Measurements from ENCODE around the gene TBC1D9B.

Gene TBC1D9B

GRCh38 chr5:179908528-179908927 lies 831 bp upstream of the TBC1D9B start:
- DNase-seq (ENCODE audit: low read depth in 4 of 4, low spot score in 1 of 4) = no peak

- DNase-seq (ENCODE audit: low read depth in 4 of 4, low spot score in 1 of 4) = peak in 1 of 4 experiments; percentile 17
Measured at GRCh38 chr5:179906795-179907555, 722 bp downstream of the TBC1D9B start.

DNA sequence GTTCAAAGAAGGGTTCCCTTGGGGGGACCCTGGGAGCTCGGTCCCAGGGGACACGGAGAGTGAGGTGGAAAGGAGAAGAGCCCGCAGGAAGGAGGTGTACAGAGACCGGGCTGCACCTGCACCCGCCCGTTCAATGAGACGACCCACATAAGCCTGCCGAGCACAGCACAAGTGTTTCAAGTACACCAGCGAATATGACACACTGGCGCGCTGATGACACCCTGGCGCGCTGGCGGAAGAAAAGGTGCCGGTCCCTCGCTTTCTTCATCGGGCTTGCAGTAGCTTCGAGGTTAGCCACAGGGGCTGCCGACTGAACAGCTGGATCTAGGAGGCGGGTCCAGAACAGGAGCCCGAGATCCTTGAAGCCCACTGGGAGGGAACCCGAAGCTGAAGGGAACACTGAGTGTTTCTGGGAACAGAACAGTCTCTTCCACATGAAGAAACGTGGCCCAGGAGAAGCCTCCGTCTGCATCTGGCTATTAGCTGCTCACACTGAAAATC lies 1.4 kb downstream of the TBC1D9B start:
- DNase-seq (ENCODE audit: low read depth in 4 of 4, low spot score in 1 of 4) = no peak

GRCh38 chr5:179905161-179905560 lies 2.5 kb downstream of the TBC1D9B start:
- no peak for DNase-seq (ENCODE audit: low read depth in 4 of 4, low spot score in 1 of 4)

- no peak for DNase-seq (ENCODE audit: low read depth in 4 of 4, low spot score in 1 of 4)
Measured at GRCh38 chr5:179904463-179905160, 3.1 kb downstream of the TBC1D9B start.

DNA sequence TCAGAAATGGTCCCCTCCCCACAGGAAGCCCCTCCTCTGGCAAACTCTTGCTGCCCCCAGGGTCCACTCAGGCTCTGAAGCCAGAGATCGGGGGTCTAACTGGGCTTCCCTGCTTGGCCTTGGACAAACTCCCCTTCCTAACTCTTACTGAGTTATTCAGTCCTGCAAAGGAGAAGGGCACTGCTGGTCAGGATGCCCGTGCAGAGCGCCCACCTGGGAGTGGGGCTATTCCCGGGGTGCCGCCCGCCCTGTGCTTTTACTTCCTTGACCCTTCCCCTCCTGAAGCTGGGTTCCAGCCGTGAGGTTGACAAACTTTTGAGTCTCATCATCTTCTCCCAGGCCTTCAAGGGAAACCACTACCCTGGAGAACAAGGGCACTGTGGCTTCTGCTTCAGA lies 4.9 kb downstream of the TBC1D9B start:
- no peak for DNase-seq (ENCODE audit: low read depth in 4 of 4, low spot score in 1 of 4)

DNA sequence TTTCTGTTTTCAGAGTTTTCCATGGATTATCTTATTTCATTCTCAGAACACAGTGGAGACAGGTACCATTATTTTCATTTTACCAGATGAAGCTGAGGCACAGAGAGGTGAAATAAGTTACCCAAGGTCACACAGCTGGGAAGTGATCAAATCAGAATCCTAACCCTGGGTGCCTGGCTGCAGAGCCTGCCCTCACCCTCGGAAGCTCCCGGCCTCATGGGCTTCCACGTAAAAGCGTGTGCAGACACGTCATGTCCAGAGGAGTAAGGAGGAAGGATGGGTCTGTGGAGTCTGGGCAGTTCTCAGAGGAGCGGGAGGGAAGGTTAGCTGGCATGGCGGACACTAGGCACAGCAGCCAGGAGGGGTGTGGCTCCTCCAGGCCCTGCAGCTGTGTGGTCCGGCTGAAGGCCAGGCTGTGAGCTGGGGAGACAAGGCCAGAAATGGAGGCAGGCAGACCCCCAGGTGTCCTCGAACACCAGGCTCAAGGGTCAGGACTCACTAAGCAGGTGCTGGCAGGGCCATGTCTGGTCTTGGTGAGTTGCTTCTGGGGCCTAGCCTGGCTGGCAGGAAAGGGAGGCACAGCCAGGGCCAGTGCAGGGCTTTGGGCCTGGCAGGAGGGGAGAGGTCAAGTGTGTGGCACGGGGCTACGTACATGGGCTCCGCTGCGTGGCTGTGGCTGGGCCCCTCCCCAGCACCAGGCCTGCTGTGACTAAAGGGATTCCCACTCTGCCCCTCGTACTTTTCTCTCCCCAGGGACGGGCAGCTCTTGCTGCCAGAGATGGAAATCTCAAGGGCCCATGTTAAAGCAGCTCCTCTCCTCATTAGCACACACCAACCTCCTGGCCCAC lies 5.6 kb downstream of the TBC1D9B start:
- no peak for DNase-seq (ENCODE audit: low read depth in 4 of 4, low spot score in 1 of 4)

DNA sequence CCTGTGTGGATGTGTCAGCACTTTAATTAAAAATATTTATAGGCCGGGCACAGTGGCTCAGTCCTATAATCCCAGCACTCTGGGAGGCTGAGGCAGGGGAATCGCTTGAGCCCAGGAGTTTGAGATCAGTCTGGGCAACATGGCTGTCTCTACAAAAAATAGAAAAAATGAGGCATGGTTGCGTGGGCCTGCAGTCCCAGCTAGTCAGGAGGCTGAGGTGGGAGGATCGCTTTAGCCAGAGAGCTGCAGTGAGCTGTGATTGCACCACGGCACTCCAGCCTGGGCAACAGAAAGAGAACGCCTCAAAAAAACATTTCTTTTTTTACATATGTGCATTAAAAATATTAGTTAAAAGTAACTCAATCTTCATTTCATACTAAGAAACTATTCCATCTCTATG lies 6.2 kb downstream of the TBC1D9B start:
- no peak for DNase-seq (ENCODE audit: low read depth in 4 of 4, low spot score in 1 of 4)

DNA sequence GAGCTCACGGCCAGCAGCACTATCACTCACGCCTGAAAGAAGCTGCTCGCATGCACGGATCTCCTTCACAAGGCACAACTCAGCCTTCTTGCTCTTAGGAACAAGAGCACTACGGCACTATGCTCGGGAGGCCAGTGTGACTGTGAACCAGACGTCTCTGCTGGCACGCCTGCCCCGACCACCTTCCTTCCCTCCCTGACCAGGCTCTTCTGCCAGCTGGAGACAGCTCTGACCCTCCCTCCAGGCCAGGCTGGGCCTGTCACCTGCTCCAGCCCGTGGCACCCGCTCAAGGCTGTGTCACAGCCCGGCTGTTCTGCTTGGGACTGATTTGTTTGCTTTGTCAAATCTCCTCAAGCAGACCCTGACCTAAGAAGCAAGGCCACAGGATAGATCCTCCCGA lies 7.0 kb downstream of the TBC1D9B start:
- DNase-seq (ENCODE audit: low read depth in 4 of 4, low spot score in 1 of 4) = no peak

DNA sequence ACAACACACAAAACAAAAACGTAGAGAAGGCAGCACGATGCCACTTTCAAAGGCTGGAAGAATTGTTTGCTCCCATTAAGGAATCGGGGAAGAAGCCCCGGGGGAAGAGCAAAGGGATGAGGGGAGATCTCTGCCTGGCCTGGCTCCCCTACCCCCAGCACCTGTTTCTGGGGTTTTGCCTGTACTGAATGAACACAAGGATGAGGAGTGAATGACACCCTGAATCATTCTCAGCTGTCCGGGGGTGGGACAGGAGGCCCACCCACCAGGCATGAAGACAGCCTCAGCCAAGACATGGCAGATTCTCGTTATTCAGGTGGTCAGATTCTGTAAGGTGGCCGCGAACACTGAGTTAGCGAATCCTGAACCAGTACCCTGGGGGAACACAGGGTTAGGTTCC lies 7.5 kb downstream of the TBC1D9B start:
- DNase-seq (ENCODE audit: low read depth in 4 of 4, low spot score in 1 of 4) = no peak

DNA sequence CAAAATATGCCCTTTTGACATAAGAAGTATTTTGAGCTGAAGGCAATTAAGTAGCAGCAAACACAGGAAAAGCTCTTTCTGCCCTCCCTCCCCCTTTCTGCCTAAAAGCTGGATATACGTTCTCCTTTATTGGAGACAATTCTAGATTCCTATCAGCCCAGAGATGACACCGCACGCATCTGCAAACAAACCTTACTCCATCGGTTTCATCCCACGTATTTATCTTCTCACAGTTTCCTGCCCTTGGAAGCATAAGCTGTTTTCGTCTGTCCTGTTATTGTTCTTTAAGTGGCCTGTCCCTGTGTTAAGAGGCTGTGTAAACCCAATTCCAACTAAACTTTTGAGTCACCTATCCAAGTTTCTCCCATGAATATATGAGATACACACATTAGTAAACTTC lies 11.8 kb downstream of the TBC1D9B start:
- no peak for DNase-seq (ENCODE audit: low read depth in 4 of 4, low spot score in 1 of 4)

DNA sequence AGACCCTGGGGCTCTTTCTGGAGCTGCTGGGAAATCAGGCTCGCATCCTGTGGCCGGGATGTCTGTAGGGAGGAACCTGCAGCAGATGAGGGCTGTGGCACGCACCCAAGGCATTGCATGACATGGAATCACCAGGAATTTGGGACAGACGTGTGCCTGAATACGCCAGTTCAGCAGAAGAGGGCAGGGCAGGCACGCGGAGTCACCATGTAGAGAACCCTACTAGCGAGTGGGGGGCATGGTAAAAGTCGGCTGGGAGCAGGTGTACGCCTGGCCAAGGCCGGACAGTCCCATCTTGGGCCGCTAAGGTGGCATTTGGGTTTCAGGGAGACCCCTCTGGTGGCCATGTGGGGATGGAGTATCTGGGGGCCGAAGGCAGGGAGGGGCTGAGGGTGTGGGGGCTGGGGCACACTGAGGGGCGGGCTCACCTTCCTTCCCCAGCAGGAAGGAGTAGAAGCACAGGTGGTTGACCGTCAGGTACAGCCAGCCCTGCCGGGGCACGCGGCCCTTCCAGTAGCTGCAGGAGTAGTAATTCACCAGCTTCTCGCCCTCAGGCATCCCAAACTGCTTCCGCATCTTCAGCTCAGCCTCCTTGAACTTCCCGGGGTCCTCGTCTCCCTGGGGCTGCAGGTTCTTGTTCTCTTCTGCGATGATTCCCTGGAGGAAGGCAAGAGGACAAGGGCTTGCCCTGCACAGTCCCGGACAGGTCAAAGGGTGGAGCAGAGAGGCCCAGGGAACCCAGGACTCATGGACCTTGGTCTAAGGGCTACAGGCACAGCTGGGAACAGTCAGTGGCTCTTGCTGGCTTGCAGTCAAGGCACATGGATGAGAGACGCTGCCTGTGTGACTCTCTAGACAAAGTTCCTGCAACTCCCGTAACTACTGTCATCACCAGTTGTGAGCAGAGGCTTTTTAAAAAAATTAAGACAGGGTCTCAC lies 13.5 kb downstream of the TBC1D9B start:
- no peak for DNase-seq (ENCODE audit: low read depth in 4 of 4, low spot score in 1 of 4)

- no peak for DNase-seq (ENCODE audit: low read depth in 4 of 4, low spot score in 1 of 4)
Measured at GRCh38 chr5:179893076-179893957, 14.4 kb downstream of the TBC1D9B start.

DNA sequence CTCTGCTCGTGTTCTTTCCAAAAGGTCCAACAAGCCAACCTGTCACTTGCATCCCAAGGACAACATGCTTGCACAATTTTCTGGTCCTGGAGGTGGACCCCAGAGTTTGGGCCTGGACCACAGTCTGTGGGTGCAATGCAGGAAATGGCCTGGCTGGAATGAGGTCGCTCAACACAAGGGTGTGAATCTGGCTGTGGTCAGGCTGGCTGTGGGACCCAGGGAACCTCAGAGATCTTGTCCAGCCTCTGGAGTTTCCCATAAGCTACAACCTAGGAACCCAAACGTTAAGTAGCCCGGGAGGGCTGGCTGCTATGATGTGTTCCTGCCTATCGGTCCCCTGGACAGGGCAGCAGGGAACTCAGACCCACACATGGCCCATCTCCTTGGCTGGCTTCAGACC lies 15.4 kb downstream of the TBC1D9B start:
- DNase-seq (ENCODE audit: low read depth in 4 of 4, low spot score in 1 of 4) = no peak

DNA sequence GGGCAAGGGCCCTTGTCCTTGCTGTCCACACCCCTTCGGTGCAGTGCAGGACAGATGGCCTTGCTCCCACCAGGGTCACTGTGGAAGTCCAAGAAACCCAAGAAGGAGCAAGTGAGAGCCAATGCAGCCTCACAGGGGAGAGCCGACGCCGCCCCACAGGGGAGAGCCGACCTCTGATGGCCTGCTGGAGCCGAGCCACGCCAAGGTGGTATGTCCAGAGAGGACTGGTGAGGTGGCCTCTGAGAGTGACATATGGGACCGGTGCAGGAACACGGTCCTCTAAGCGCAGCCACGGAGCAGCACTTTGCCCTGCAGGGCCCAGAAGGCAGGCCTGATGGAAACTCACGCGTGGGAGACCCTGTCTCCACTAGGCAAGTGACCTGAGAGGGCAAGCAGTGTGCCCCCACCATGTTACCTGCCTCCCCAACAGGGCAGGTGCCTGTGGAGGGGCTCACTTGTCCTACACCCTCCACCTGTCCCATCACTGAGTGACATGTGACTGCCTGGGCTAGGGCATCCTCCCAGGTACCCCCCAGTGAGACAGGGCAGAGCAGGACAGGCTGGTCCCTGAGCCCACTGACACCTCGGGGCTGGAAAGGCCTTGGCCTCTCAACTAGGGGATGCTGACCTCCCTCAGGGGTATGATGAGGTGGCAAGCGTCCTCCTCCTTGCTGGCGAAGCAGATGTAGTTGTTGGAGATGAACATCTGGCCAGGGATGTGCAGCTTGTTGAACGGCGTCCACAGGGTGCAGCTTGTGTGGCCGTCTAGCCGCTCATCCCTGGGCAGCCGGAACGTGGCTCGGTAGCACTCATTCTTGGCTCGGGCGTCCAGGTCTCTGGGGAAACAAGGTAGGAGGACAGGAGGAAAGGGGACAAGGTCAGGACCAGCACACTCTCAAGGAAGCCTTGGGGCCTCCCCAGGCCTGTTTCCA lies 16.7 kb downstream of the TBC1D9B start:
- no peak for DNase-seq (ENCODE audit: low read depth in 4 of 4, low spot score in 1 of 4)

DNA sequence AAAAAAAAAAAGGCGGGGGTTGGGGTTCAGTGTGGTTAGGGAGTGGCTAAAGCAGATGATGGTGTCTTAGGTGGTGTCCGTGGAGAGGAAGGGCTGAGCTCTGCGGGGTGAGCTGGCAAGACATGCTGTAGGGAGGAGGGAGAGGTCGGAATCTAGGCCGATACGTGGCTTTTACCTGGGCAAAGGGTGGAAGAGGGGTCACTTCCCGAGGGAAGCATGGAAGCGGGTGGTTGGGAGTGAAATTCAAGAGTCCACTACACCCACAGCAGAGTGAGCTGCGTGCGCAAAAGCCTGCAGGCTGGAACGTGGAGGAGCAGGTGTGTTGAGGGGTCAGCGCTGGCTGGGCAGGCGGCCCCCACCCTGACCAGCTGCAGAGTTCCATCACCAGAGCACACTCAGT lies 17.8 kb downstream of the TBC1D9B start:
- no peak for DNase-seq (ENCODE audit: low read depth in 4 of 4, low spot score in 1 of 4)

- DNase-seq (ENCODE audit: low read depth in 4 of 4, low spot score in 1 of 4) = no peak
Measured at GRCh38 chr5:179887802-179888201, 19.9 kb downstream of the TBC1D9B start.

- no peak for DNase-seq (ENCODE audit: low read depth in 4 of 4, low spot score in 1 of 4)
Measured at GRCh38 chr5:179887095-179887494, 20.6 kb downstream of the TBC1D9B start.
